Stimulated activated CD8-positive, alpha-beta memory T cell treated with anti-CD3 and anti-CD28 coated beads, Interleukin-7, amount 100 ng/mL, for 4 hours (primary cell): ENCODE data around the gene KLK7.
"Not testable (repeated sequence)": the region's sequence is repeated elsewhere in the genome, so short reads cannot be mapped to it uniquely, and the experiment has no call there.

Experiments
- DNase-seq, 2 donors: peaks; one replicate each; pipeline ENCODE4 v3.0.0-alpha.2; 2020; ENCODE audit warnings: low read depth in 2 of 2

The KLK7 gene

DNA sequence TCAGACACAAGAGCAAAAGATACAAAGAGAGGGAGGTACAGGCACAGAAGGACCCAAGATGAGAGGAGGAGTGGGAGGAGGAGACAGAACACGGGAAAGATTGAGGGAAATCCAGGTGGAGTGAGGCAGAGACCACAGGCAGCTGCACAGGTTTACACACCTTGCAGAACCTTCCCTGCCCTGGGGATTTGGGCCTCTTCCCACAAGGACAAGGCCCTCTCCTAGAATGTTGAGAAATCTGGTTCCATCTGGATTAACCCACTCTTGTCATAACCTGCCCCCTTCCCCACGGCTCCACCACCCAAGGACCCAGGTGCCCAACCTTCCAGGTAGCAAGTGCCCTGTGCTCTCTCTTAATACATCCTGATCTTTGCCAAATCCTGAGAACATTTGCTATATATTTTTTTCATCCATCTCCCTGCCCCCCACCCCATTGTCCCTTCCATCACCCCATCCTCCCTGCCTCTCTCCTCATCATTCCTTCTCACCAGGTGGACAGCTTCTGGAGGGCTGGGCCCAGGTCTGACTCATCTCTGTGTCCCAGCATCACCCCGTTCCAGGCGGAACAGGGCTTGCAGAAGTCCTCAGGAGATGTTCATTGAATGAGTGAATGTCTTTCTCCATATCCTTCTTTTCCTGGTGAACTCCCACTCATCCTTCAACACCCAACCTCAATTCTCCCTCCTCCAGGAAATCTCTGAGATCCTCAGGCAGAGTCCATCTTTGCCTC lies 26.5 kb upstream of the KLK7 start:
- DNase-seq, result no peak

DNA sequence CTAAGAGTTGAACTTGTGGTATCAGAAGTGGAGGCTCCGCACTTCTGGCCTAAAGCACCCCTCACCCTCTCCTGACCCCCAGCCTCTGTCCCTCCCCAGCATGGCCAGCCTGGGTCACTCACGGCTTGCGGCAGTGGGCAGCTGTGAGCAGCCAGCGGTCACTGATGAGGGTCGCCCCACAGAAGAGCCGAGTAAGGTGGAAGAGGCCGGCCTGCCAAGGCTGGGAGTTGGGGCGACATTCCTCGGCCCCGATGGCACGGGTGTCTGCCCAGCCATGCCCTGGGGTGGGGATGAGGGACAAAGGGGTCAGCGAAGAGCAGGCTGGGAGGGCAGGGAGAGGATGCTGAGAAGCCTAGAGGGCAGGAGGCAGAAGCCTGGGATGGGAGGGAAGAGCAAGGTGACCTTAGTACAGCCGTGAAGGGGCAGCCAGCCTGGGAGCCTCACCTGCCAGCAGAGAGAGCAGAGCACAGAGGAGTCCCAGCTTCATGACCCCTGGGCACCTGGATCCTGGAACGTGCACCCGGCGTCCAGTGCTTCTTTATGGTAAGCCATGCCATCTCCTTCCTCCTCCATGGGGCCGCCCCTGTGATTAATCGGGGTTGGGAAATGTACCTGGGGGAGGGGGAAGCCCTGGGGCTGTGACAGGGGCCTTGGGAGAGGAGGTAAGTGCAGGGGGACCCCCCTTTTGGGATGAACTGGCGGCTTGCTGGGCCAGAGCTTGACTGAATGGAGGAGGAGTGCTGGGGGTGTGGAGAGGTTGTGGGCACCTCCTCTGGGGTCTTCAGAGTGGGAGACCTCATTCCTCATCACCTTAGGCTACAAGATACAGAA lies 25.6 kb upstream of the KLK7 start:
- no peak for DNase-seq

DNA sequence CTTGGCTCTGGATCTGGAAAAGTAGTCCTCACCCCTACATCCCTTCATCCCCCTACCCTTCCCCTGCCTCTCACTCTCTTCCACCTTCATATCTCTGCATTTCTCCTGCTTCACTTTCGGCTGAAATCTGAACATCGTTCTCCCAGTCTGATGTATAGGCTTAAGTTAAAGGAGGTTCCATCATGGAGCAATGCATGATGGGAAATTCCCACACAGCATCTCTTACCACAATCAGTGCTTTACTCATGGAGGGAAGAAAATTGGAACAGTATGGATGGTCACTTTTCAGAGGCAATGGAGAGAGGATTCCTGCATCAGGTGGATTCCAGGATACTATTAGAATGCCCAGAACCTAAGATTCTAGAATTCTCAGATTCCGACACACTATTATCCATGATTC lies 23.8 kb upstream of the KLK7 start:
- DNase-seq, result no peak

DNA sequence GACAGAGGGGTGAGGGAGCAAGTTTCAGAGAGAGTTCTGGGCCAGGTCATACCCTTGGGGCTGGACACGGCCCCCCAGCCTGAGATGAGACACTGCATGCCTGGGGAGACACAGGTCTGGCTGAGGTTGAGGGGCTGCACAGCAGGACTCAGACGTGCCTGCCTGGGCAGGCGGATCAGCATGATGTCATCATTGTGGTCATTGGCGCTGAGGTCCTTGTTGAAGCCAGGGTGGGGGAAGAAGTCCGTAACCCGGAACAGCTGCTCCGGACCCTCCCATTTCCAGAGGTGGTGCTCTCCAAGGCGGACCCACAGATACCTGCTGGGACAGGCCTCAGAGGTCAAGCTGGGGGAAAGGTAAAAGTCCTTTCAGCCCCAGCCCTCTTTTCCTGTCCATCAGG lies 22.7 kb upstream of the KLK7 start:
- no peak for DNase-seq

DNA sequence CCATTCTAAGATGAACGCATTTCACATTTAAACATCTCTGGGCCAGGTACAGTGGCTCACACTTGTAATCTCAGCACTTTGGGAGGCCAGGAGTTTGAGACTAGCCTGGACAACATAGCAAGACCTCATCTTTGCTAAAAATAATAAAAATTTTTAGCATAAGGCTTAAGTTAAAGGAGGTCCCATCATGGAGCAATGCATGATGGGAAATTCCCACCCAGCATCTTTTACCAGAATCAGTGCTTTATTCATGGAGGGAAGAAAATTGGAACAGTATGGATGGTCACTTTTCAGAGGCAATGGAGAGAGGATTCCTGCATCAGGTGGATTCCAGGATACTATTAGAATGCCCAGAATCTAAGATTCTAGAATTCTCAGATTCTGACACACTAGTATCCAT lies 21.5 kb upstream of the KLK7 start:
- no peak for DNase-seq

DNA sequence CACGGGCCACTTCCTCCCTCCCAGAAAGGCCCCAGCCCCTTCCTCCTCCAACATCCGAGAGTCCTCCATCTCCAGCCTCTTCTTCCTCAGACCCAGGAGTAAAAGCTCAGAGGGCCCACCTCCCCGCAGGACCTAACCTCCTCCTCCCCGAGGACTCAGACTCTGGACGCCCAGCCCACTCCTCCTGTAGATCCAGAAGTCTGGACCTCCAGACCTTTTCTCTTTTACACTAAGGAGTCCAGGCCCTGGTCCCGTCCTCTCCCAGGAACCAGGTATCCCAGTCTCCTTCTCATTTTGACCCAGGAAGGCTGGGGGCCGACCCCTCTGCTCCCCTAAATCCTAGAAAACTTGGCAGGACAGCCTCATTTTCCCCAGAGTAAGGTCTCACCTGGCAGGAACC lies 19.6 kb upstream of the KLK7 start:
- no peak for DNase-seq

DNA sequence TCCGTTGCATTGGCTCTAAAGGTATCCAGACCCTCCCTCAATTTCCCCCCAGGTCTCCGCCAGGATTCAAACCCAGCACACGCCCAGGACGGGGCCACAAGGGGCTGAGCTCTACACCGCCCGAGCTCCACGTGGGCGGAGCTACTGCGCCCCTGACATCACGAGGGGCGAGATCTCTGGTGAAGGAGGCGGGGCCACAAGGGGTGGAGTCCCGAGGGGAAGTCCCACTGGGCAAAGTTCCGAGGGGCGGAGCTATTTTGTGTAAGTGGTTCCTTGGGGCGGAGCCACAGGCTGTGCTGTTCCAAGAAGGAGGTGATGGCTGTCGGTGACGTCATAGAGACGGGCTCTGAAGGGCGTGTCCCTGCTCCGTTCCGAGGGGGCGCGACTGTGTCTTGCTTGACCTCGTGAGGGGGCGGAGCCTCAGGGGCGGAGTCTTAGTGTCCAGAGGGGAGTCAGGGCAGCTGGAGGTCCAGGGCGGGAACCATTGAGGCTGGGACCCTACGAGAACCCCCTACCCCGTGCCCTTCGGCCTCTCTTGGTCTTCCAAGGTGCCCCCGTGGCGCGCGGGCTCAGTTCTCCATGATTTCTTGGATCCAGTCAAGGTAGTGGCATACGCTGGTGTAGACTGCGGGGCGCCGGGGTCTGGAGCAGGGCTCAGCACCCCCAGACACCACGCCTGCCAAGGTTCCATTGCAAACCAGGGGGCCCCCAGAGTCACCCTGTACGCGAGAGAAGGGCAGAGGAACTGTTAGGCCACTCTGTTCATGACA lies 19.0 kb upstream of the KLK7 start:
- no peak for DNase-seq

DNA sequence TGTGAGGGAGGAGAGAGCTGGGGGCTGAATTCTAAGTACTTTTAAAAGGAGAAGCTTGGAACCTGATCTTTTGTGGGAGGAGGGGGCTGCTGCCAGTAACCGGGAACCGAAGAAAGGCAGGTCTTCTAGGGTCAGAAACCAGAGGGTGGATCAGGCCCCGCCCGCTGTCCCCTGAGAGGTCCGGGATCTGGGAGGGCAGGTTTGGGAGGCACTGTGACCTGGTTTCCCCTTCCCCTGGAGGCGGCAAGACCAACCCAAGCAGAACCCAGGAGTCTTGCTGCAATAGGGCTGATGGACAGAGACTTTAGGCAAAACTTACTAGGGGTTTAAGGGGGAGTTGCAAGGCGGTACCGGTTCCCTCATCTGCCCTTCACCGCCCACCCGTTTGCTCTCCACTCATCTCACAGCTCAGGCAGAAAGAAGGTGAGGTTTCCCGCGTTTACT lies 18.4 kb upstream of the KLK7 start:
- DNase-seq, result no peak

DNA sequence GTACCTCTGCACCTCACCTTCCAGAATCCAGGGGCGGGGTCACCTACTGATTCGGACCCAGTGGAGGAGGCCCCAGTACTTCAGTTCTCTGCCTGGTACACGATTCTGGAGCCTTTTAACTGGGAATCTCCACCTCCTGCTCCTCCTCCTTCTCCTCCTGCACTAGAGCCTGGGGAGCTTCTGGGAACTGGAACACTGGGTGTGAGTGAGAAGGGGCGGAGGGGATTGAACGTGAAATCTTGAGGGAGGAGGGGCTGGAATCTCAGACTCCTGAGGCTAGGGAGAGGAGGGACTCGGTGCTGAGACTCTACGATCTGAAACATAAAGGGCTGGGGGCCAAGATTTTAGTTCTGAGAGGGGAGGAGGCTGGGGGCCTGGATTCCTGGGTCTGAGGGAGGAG lies 17.8 kb upstream of the KLK7 start, which contains the start of gene KLK8:
TSS of gene KLK8 (minus strand) at position 90 of the 400 bp plus-strand sequence. CDS start 437 bp downstream, outside the sequence.
- DNase-seq, result no peak

DNA sequence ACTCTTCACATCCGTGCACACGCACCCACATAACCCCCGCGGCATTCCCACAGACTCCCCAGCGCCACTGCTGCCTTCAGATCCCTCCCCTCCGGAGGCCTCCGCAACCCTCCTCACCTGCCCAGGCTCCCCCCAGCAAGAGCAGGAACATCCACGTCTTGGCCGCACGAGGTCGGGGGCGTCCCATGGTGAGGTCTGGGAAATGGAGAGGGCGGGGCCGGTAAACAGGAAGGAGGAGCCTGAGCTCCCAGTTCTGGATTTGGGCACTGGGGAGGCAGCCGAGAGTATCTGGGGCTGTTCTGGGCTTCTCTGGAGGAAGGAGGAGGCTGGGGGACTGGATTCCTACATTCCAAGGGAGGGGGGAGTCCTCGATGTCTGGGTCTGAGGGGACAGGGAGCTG lies 17.3 kb upstream of the KLK7 start:
- no peak for DNase-seq

DNA sequence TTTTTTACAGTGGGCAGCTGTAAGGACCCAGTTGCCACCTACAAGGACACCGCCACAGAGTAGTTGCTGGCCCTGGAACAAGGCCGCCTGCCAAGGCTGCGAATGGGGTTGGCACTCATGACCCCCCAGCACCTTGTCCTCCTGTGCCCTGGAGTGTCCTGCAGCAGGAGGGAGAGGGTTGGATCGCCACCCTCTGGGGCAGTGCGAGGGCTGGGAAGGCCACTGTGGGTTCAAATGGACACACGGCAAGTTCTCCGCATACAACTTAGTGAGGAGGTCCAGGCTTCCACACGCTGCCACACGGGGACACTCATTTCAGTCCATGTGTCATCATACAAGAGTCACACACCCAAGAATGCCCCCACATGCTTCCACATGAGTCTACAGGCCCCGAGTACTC lies 16.7 kb upstream of the KLK7 start:
- no peak for DNase-seq

DNA sequence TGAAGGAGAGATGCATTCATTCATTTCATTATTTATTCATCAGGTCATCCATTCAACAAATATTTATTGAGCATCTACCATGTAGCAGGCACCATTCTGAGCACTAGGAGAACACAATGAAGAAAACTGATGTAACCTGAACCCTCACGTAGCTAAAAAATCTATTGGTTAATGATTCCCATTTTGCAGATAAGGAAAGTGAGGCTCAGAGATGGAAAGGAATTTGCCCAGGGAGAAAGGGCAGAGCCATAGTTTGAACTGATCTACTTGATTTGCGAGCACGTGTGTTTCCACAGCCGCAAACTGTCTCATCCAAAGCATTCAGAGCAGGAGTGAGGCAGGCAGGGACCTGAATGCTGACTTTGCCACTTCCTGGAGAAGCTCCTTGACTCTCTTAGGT lies 15.0 kb upstream of the KLK7 start:
- DNase-seq, result no peak

DNA sequence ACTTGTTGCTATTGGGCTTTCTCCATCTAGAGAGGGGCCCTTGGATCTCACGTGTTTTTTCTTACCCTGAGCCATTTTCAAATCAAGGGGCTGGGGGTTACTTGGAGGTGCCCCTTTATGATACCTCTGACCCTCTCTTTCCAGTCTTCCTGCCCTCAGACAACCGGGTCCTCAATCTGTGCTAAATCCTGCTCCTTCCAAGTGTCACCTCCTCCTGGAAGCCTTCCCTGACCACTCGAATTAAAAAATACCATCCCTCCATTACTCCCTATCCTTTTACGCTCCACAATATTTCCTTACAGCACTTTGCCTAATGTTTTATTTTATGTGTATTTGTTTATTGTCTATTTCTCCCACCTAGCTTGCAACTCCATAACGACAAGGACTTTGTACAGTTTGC lies 14.3 kb upstream of the KLK7 start:
- no peak for DNase-seq

DNA sequence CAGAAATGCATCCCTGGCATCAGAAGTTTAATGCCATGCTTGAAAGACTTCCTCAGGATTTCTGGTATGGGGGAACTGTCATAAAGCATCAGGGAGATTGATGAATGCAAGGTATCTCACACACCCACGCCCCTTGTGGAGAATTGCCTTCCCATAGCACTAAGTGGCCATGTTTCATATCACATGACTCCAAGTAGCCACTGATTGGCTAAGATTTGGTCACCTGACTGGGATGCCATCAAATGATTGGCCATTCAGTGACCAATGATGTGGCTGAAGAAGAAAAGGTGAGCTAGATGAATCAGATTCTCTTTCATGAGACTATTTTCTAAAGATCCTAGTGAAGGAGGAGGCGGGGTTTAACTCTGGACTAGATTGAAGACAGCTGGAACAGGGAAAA lies 10.4 kb upstream of the KLK7 start:
- DNase-seq, result no peak

DNA sequence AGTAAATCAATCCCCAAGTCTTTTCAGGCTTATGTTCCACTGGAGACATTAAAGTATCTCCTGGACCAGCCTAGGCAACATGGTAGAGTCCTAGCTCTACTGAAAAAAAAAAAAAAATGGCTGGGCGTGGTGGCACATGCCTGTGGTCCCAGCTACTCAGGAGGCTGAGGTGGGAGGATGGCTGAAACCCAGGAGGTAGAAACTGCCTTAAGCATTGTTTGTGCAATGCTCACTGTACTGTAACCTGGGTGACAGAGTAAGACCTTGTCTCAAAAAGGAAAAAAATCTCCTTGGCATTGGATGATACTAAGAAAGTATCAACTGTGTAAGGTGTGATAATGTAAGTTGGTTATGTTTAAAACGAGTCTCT lies 8.9 kb upstream of the KLK7 start:
- DNase-seq, result no peak

DNA sequence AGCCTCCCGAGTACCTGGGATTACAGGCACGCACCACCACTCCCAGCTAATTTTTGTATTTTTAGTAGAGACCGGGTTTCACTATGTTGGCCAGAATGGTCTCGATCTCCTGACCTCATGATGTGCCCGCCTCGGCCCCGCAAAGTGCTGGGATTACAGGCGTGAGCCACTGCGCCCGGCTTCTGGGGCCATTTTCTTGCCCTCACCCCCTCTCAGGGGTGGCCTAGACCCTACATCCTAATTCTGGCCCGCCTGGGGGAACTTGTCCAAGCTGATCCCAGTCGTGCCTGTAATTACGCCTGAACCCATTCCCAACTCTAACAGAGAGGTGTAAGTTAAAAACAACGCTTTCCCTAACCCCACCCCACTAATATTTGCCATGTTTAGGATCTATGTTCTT lies 699 bp upstream of the KLK7 start:
- not testable (repeated sequence) for DNase-seq

DNA sequence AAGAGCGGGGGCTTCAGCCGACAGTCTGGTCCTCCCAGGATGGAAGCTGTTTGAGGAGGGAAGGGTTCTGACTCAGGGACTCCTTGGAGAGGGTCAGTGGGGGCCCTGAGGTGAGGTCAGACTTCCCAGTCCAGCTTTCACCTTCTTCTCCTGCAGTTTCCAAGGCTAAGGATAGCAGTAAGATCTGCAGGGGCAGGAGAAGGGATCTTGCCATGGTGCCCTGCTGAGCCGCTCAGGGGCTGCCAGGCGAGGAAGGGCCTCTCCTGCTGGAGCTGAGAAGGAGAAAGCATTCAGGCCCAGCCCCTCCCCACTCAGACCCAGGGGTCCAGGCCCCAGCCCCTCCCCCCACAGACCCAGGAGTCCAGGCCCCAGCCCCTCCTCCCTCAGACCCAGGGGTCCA lies 1.5 kb downstream of the KLK7 start:
- no peak for DNase-seq

DNA sequence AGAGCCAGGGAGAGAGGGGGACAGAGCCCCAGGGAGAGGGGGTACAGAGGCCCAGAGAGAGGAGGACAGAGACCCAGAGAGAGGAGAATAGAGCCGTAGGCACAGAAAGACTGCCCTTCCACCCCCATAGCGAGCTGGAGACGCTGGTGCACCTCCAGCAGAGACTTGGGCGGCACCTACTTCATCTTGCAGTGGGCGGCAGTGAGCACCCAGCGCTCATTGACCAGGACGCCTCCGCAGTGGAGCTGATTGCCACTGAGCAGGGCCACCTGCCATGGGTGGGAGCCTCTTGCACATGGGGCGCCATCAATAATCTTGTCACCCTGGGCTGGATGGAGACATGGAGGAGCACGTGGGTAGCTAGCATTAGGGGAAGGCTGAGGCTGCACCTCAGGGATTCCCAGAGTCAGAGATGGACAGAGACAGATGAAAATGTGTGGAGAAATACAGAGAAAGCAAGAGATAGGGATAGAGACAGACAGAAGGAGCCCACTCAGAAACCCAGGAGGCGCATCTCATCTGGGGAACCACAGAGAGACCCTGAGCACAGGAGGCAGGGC lies 2.0 kb downstream of the KLK7 start:
- DNase-seq, result no peak

DNA sequence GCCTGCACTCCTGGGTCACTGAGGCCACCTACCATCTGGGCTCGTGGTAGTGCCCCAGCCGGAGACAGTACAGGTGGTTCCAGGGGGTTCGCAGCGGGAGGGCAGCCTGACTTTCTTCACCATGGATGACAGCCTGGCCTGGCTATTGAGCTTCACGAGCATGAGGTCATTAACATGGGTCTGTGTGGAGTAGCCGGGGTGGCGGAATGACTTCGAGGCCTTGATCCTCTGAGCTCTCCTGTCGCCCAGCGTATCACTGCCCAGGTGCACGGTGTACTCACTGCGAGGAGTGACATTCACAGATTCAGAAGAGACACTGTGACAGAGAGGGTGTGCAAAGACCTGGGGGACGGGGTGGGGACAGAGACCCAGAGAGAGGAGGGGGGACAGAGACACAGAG lies 3.5 kb downstream of the KLK7 start:
- no peak for DNase-seq

DNA sequence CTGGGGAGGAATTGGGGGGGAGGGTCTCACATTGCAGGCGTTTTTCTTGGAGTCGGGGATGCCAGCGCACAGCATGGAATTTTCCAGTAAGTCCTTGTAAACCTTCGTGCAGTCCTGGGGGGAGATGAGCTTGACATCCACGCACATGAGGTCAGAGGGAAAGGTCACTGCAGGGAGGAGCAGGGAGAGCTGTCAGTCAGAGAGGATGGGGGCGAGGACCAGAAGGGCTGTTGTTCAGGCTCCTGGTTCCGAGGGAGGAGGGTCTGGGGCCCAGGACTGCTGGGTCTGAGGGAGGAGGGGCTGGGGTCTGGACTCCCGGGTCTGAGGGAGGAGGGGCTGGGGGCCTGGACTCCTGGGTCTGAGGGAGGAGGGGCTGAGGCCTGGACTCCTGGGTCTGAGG lies 4.0 kb downstream of the KLK7 start:
- DNase-seq, result no peak

DNA sequence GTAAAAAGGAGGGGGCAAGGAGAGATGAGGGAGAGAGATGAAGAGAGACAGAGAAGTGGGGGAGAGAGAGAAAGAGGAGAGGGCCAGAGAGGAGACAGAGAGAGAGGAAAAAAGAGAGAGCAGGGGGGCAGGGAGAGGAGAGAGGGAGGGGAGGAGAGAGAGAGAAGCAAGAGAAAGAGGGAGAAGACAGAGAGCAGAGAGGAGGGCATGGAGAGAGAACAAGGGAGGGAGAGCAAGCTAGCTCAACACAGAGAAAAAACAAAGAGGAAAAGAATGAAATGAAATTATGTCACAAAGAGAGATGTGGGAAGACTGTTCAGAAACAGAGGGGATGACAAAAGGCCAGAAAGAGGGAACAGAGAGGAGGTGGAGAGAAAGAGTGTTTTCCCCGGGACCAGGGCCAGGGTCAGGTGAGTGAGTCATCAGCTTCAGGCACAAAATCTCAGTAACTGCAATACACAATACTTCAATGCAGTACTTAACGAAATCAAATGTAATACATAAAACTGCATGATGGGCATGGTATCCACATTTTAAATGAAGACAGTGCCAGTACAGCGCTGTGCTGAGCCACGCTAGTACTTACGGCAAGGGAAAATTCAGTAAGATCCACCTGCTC lies 4.8 kb downstream of the KLK7 start:
- DNase-seq, result no peak

DNA sequence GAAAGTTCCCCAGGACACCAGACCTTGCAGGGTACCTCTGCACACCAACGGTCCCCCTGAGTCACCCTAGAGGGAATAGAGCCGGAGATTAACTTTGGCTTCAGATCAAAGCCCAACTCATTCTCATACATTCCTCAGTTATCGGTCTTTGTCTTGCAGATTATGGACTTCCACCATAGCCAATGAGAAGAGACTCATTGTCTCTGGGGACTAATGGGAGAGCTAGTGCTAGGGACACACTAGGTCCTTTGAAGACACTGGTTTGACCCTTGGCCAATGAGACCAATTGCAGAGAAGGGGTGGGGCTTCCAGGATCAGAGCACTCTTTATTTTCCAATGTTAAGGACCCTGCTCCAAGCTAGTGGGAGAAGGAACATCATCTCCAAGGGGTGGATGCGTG lies 6.1 kb downstream of the KLK7 start:
- no peak for DNase-seq
